K562 (cell line): ENCODE results near the gene SPATA24. TPM values are rescaled to one million over a fixed set of nuclear protein-coding genes. Genes with fewer than 3 reads are reported as not detected.

Experiments
- REST ChIP-seq, 2 experiments: fragments of 450-650 bp; formaldehyde crosslinking in 1 of 2; IDR thresholded peaks; 2 replicates each; pipeline versions ENCODE4 v1.4.0 to v1.6.1; 2014 to 2020; ENCODE audit warnings: mild to moderate bottlenecking in 2 of 2, borderline replicate concordance in 1 of 2, low read depth in 1 of 2
- U2AF2 ChIP-seq: fragments of 200-400 bp; formaldehyde crosslinking; optimal IDR thresholded peaks from 2 replicates; pipeline ENCODE3; 2017; ENCODE audit warnings: low read depth, mild to moderate bottlenecking, low read length
- ZNF384 ChIP-seq: IDR thresholded peaks from 2 replicates; pipeline ENCODE4 v1.6.1; 2012; ENCODE audit warnings: low read depth, low read length, improper control_type of control experiment
- polyA plus RNA-seq, 8 experiments: library from polyadenylated mRNA; depleted of rRNA in 4 of 8; stranded (reverse) in 5 of 8; unstranded in 3 of 8; fragments of >200 nt; fragmentation: Nextera tagmentation in 2 of 8; fragmentation: Illumina TruSeq in 1 of 8; extraction: Ambion mirVana in 2 of 8; extraction: Trizol in 1 of 8; gene quantifications; 2 replicates each; pipeline versions ENCODE4 v1.2.1 to v1.2.3, GENCODE V29; 2011 to 2014; ENCODE audit warnings: inconsistent platforms in 1 of 8, missing spikeins in 1 of 8
- total RNA-seq, 7 experiments: library from RNA; depleted of rRNA in 6 of 7; stranded (reverse); fragments of >200 nt in 6 of 7; fragmentation: Illumina TruSeq in 2 of 7; extraction: Trizol in 2 of 7; gene quantifications; 2 replicates each; pipeline versions ENCODE4 v1.2.1 to v1.2.3, GENCODE V29; 2011 to 2021; ENCODE audit warnings: low replicate concordance in 1 of 7

SPATA24 gene
- total and polyA plus RNA-seq, 9 of the 15 experiments (the other 6 are each of a cell fraction or from before 2014, with no cell fraction given): 4.1 to 12.6 (median 8.0) TPM

DNA sequence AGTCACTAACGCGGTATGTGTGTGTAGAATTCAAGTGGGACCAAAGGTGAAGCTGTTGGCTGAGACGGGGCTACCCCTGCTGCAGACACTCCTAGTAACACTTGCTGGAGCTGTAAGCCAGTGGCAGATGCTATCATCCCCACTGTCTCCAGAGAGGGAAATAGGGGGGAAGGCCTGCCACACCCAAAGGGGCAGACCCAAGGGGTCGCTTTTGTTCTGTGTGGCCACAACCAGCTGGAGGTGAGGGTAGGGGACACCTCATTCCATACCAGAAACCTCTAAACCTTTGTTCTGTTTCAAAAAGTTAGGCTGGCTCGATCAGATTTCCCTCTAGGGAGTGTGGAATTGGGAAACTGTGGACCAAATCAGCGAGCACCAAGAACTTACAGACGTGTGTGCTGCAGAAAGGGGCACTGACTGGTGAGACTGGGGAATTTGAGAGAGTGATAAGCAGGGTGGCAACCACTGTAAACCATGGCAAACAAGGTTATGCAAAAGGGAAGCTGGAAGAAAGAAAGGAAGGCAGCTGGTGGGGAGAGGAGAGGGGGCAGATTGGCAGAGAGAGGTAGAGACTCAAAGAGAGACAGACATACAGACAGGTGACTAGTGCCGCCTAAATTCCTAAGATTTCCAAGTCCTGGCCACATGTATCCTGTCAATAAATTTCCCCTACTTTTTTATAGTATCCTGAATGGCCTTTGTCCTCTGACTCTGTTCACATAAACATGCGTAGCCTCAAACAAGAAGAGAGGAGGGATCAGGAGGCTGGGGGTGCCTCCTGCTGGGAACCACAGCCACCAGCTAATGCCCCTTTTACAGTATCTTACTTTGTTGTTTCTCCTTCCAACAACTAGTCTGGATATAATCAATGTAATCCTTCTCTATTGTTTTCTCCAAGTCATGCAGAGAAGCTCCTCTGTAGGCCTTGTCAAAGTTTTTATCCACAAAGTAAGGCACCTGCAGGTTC is 15.6 kb upstream of the SPATA24 start (continued):
- TF ChIP-seq REST (IDR thresholded peaks at IDR 0.05; ENCODE audit: borderline replicate concordance): peak; percentile 62; the same call in 1 of the 2 replicates
- TF ChIP-seq REST (CRISPR knock-in tag; IDR thresholded peaks at IDR 0.05; ENCODE audit: low read depth): no peak
- TF ChIP-seq U2AF2: no peak
- no peak for TF ChIP-seq ZNF384
